ENCODE measurements around the gene PTTG1IP. TPM values are rescaled to one million over a fixed set of nuclear protein-coding genes. Genes with fewer than 3 reads are reported as not detected.
A peak's percentile ranks its signal among the peaks of the same experiment; 100 is the strongest.
"Not testable (repeated sequence)": the region's sequence is repeated elsewhere in the genome, so short reads cannot be mapped to it uniquely, and the experiment has no call there.

Gene PTTG1IP, protein sequence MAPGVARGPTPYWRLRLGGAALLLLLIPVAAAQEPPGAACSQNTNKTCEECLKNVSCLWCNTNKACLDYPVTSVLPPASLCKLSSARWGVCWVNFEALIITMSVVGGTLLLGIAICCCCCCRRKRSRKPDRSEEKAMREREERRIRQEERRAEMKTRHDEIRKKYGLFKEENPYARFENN
- total RNA-seq, result 133 TPM
- long read RNA-seq, transcript PTTG1IP-201 (6 exons, 2,760 nt), result major isoform, 615 of 712 reads
- long read RNA-seq, partial matches to known transcripts, result 40 of 712 reads
- long read RNA-seq, other reads (novel, unspliced or antisense), result 57 of 712 reads

DNA sequence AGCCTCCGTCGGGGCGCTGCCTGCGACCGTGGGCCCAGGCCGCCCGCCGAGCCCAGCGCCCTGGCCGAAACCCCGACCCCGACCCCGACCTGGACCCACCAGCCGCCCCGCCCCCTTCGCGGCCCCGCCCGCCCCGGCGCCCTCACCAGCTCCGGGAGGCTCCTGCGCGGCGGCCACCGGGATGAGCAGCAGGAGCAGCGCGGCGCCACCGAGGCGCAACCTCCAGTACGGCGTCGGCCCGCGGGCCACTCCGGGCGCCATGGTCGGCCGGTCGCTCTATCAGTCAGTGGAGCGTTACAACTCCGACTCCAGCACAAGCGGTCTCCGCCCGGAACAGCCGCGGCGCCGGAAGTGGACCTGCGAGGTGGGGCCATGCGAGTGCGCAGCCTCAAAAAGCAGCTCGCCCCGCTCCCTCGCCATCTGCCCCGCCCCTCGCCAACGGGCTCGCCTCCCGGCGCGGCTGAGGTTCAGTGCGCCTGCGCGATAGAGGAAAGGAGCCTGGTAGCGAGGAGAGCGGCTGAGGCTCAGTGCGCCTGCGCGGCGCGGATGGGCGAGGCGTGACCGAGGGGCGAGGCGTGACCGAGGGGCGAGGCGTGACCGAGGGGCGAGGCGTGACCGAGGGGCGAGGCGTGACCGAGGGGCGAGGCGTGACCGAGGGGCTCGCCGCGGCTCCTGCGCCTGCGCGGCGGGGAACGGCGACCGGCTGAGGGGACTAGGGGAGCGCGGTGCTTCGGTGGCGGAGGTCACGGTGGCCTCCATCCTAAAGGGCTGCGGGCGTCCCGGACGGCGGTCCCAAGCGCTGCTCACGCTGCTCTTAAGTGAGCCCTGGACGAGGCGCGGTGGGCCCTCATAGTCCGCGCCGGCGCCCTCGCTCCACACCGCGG, at the start of gene PTTG1IP:
Gene PTTG1IP (minus strand): TSS at position 335 of the 884 bp plus-strand sequence. CDS start 74 bp downstream, at position 261.
- DNase-seq (peak; percentile 100), ATAC-seq (ENCODE audit: poor library complexity) (peak; percentile 83)
- intact Hi-C loops (cut with DNase I), result no loop called here

DNA sequence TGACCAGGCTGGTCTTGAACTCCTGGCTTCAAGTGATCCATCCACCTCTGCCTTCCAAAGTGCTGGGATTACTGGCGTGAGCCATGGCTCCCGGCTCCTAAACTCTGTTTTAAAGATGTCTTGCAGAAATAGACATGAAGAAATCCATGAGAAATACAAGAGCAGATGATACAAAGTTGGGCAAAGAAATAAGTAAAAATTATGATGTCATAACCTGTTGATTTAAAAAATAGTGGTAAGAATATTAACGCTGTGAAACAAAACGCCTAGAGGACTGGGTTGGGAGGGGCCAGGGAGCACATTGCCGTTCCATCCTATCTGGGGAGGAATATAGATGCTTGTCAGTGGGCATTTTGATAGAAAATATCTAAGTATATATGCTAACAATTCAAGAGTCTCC, 48.4 kb upstream of the PTTG1IP start:
- DNase-seq, result no peak
- ATAC-seq (ENCODE audit: poor library complexity), result no peak
- intact Hi-C loops (cut with DNase I), result no loop called here

GRCh38 chr21:44920694-44921604, 47.5 kb upstream of the PTTG1IP start, which contains the start of gene ITGB2:
Gene ITGB2 (minus strand): TSS chr21:44920899. CDS start chr21:44910782, 10,117 bp downstream.
- DNase-seq (peak; percentile 84), ATAC-seq (ENCODE audit: poor library complexity) (peak; percentile 63)
- intact Hi-C loops (cut with DNase I), result no loop called here

GRCh38 chr21:44919913-44920693, 46.6 kb upstream of the PTTG1IP start:
- intact Hi-C loops (cut with DNase I), result no loop called here
- ATAC-seq (ENCODE audit: poor library complexity), result no peak
- DNase-seq, result peak; percentile 33

DNA sequence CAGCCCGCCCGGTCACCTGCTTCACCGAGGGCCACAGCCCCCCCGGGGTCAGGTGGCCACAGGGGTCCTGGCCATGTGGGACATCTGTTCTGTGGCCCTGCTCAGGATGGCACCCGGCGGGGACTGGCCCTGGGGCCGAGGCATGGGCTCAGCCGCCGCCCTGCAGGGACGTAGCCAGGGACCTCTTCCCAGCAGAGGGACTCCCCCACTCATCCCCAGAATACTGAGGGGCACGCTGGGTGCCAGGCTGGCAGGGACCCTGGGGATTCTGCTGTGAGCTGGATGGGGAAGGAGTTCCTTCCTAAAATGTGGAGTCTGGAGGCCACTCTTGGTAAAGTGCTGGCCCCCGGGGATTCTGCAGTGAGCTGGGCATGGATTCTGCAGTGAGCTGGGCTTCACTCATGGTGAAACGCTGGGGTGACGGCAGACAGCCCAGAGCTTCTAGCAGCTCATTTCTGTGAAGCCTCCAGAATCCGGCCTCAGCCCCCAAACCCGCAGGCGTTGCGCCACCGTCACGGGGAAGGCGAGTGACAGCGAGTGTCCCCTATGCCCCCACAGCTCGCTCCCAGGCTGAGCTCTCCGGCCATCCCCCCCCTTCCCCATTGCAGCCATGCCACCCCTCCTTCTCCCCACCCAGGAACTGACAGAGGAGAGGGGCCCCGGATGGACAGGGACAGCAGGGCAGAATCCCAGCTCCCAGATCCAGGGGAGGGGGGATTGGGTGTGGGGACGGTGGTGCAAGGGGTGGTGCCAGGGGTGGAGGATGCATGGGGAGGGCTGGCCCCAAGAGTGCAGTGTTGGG, 45.8 kb upstream of the PTTG1IP start:
- ATAC-seq (ENCODE audit: poor library complexity) (peak; percentile 30), DNase-seq (peak; percentile 54)
- intact Hi-C loops (cut with DNase I), result no loop called here

- ATAC-seq (ENCODE audit: poor library complexity) (peak; percentile 34), DNase-seq (peak; percentile 37)
- intact Hi-C loops (cut with DNase I), result no loop called here
Observed at GRCh38 chr21:44918581-44919033, 45.1 kb upstream of the PTTG1IP start.

- DNase-seq (peak; percentile 29), ATAC-seq (ENCODE audit: poor library complexity) (no peak)
- intact Hi-C loops (cut with DNase I), result no loop called here
Observed at GRCh38 chr21:44918107-44918470, 44.6 kb upstream of the PTTG1IP start.

- intact Hi-C loops (cut with DNase I), result no loop called here
- DNase-seq, result peak; percentile 10
- ATAC-seq (ENCODE audit: poor library complexity), result no peak
Observed at GRCh38 chr21:44917446-44918106, 44.1 kb upstream of the PTTG1IP start.

- intact Hi-C loops (cut with DNase I), result no loop called here
- DNase-seq, result no peak
- ATAC-seq (ENCODE audit: poor library complexity), result no peak
Observed at GRCh38 chr21:44916965-44917364, 43.5 kb upstream of the PTTG1IP start.

- intact Hi-C loops (cut with DNase I), result no loop called here
- DNase-seq (peak; percentile 71), ATAC-seq (ENCODE audit: poor library complexity) (no peak)
Observed at GRCh38 chr21:44914176-44914874, 40.8 kb upstream of the PTTG1IP start.

- ATAC-seq (ENCODE audit: poor library complexity) (no peak), DNase-seq (no peak)
- intact Hi-C loops (cut with DNase I), result no loop called here
Observed at GRCh38 chr21:44913425-44914175, 40.1 kb upstream of the PTTG1IP start.

DNA sequence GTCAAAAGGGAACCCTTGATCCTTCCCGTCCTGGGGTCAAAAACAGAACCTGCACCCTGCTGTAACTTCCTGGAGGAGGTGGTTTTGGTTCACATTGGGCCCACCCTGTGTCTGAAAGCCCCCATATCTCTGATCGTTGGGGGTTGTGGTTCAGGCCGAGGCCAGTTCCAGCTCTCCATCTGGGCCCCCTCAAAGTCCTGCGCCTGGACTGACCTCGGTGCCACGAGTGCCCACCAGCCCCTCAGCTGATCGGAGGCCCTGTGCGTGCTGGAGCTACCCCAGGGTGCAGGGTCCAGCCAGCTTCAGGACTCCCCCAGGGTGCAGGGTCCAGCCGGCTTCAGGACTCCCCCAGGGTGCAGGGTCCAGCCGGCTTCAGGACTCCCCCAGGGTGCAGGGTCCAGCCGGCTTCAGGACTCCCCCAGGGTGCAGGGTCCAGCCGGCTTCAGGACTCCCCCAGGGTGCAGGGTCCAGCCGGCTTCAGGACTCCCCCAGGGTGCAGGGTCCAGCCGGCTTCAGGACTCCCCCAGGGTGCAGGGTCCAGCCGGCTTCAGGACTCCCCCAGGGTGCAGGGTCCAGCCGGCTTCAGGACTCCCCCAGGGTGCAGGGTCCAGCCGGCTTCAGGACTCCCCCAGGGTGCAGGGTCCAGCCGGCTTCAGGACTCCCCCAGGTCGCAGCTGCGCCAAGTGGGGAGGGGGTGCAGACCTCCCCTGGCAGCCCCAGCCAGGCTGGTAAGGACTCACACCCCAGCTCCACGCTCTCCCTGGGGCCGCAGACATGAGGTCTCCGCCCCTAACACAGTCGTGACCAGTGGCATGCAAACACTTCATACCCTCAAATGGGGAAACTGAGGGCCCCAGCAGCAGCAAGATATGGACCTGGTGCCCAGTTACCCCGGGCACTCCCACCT, 39.3 kb upstream of the PTTG1IP start:
- intact Hi-C loops (cut with DNase I); DNase-seq; ATAC-seq (ENCODE audit: poor library complexity): not testable (repeated sequence)

- ATAC-seq (ENCODE audit: poor library complexity) (peak; percentile 16), DNase-seq (no peak)
- intact Hi-C loops (cut with DNase I), result no loop called here
Observed at GRCh38 chr21:44912158-44912473, 38.6 kb upstream of the PTTG1IP start.

- intact Hi-C loops (cut with DNase I), result no loop called here
- ATAC-seq (ENCODE audit: poor library complexity) (peak; percentile 91), DNase-seq (peak; percentile 90)
Observed at GRCh38 chr21:44911384-44912157, 38.1 kb upstream of the PTTG1IP start.

Data from Right ventricle myocardium superior (tissue), 1 donor.